ENCODE data around the gene LRRC1.

- TF ChIP-seq CTCF (conservative IDR thresholded peaks at IDR 0.05 in 1 of 2, IDR thresholded peaks at IDR 0.05 in 1 of 2; ENCODE audit: extremely low read depth in 1 of 2, insufficient read depth in 1 of 2, low read depth in 1 of 2, low read length in 2 of 2), result no peak
- no peak for TF ChIP-seq EZH2 (IDR thresholded peaks at IDR 0.05; ENCODE audit: borderline replicate concordance, low read length)
These were observed 122.1 kb downstream of the LRRC1 start for GRCh38 chr6:53916804-53917463.
